HCEC 1CT (cell line): ENCODE data around the gene NTM.

Experiments used
- DNase-seq: peaks from one replicate; pipeline ENCODE4 v3.0.0-alpha.2; 2017

The NTM gene

GRCh38 chr11:132253469-132254264 is 883.3 kb downstream of the NTM start:
- DNase-seq: no peak

GRCh38 chr11:132254906-132255305 is 884.5 kb downstream of the NTM start:
- DNase-seq: no peak

- DNase-seq: no peak
Observed at GRCh38 chr11:132256528-132257279, 886.3 kb downstream of the NTM start.

- DNase-seq: no peak
Observed at GRCh38 chr11:132257871-132258270, 887.5 kb downstream of the NTM start.

- no peak for DNase-seq
Observed at GRCh38 chr11:132258875-132259274, 888.5 kb downstream of the NTM start.

- DNase-seq: no peak
Observed at GRCh38 chr11:132260636-132261035, 890.2 kb downstream of the NTM start.

GRCh38 chr11:132263241-132263640 is 892.8 kb downstream of the NTM start:
- no peak for DNase-seq

- DNase-seq: no peak
Observed at GRCh38 chr11:132263875-132264274, 893.5 kb downstream of the NTM start.

GRCh38 chr11:132264616-132265015 is 894.2 kb downstream of the NTM start:
- no peak for DNase-seq

- peak; percentile 4 for DNase-seq
Observed at GRCh38 chr11:132278801-132279574, 908.6 kb downstream of the NTM start.

- no peak for DNase-seq
Observed at GRCh38 chr11:132284048-132284447, 913.6 kb downstream of the NTM start.

- no peak for DNase-seq
Observed at GRCh38 chr11:132284611-132285010, 914.2 kb downstream of the NTM start.

- no peak for DNase-seq
Observed at GRCh38 chr11:132285631-132286030, 915.2 kb downstream of the NTM start.

GRCh38 chr11:132286106-132286505 is 915.7 kb downstream of the NTM start:
- no peak for DNase-seq

GRCh38 chr11:132288036-132288435 is 917.6 kb downstream of the NTM start:
- DNase-seq: no peak

- DNase-seq: no peak
Observed at GRCh38 chr11:132289590-132290256, 919.3 kb downstream of the NTM start.

GRCh38 chr11:132293586-132293985 is 923.2 kb downstream of the NTM start:
- no peak for DNase-seq

GRCh38 chr11:132296946-132297610 is 926.7 kb downstream of the NTM start:
- DNase-seq: no peak

- DNase-seq: no peak
Observed at GRCh38 chr11:132298357-132298756, 927.9 kb downstream of the NTM start.

- no peak for DNase-seq
Observed at GRCh38 chr11:132300283-132300682, 929.9 kb downstream of the NTM start.

GRCh38 chr11:132301465-132301864 is 931.0 kb downstream of the NTM start:
- no peak for DNase-seq

- no peak for DNase-seq
Observed at GRCh38 chr11:132301900-132302299, 931.5 kb downstream of the NTM start.
